H9 (cell line): ENCODE data around the gene DUOXA1. TPM values are rescaled to one million over a fixed set of nuclear protein-coding genes. Genes with fewer than 3 reads are reported as not detected.

Source experiments
- DNase-seq: peaks from one replicate; pipeline ENCODE4 v3.0.0-alpha.2; 2017
- H2AFZ ChIP-seq: one replicate; pipeline ENCODE4 v1.6.1; 2013; ENCODE audit warnings: mild to moderate bottlenecking, low read length, control low read depth, moderate library complexity
- H2AK5ac ChIP-seq: 2 replicates; pipeline ENCODE4 v1.6.1; 2013; ENCODE audit warnings: low read length, control low read depth, mixed read lengths; ENCODE audit not compliant: insufficient read length
- H2BK120ac ChIP-seq: one replicate; pipeline ENCODE4 v1.6.1; 2013; ENCODE audit warnings: low read depth, mild to moderate bottlenecking, low read length, control low read depth, inconsistent platforms; ENCODE audit not compliant: poor library complexity, severe bottlenecking
- H2BK12ac ChIP-seq: 2 replicates; pipeline ENCODE4 v1.6.1; 2013; ENCODE audit warnings: low read length, control low read depth, mixed read lengths, low read depth; ENCODE audit not compliant: insufficient read length
- H2BK15ac ChIP-seq: 2 replicates; pipeline ENCODE4 v1.6.1; 2013; ENCODE audit warnings: low read depth, low read length, control low read depth
- H2BK20ac ChIP-seq: one replicate; pipeline ENCODE4 v1.6.1; 2013; ENCODE audit warnings: low read depth, mild to moderate bottlenecking, low read length, control low read depth, inconsistent platforms; ENCODE audit not compliant: poor library complexity, severe bottlenecking
- H2BK5ac ChIP-seq: 2 replicates; pipeline ENCODE4 v1.6.1; 2013; ENCODE audit warnings: low read length, control low read depth, mixed read lengths; ENCODE audit not compliant: insufficient read length
- H3K14ac ChIP-seq: 2 replicates; pipeline ENCODE4 v1.6.1; 2013; ENCODE audit warnings: low read length, control low read depth; ENCODE audit not compliant: insufficient read depth
- H3K18ac ChIP-seq: 2 replicates; pipeline ENCODE4 v1.6.1; 2013; ENCODE audit warnings: low read depth, mild to moderate bottlenecking, mixed read lengths, low read length, control low read depth; ENCODE audit not compliant: insufficient read length
- H3K23ac ChIP-seq: 2 replicates; pipeline ENCODE4 v1.6.1; 2013; ENCODE audit warnings: low read length, control low read depth, mixed read lengths, low read depth; ENCODE audit not compliant: insufficient read length
- H3K23me2 ChIP-seq: 2 replicates; pipeline ENCODE4 v1.6.1; 2013; ENCODE audit warnings: low read depth, mild to moderate bottlenecking, mixed read lengths, low read length, control low read depth; ENCODE audit not compliant: insufficient read length, poor library complexity, severe bottlenecking
- H3K27ac ChIP-seq: 2 replicates; pipeline ENCODE4 v1.5.1; 2013; ENCODE audit warnings: low read length, control low read depth, mixed read lengths, low read depth; ENCODE audit not compliant: insufficient read length
- H3K27me3 ChIP-seq: 2 replicates; pipeline ENCODE4 v1.6.1; 2013; ENCODE audit warnings: low read length, control low read depth, inconsistent platforms; ENCODE audit not compliant: insufficient read depth
- H3K4ac ChIP-seq: 2 replicates; pipeline ENCODE4 v1.6.1; 2013; ENCODE audit warnings: low read depth, mild to moderate bottlenecking, control low read depth, inconsistent platforms, low read length, moderate library complexity
- H3K4me1 ChIP-seq: 2 replicates; pipeline ENCODE4 v1.6.1; 2013; ENCODE audit warnings: low read length, control low read depth, inconsistent platforms; ENCODE audit not compliant: insufficient read depth
- H3K4me2 ChIP-seq: 2 replicates; pipeline ENCODE4 v1.6.1; 2013; ENCODE audit warnings: low read length, control low read depth, mixed read lengths; ENCODE audit not compliant: insufficient read length, insufficient read depth
- H3K56ac ChIP-seq: 2 replicates; pipeline ENCODE4 v1.6.1; 2013; ENCODE audit warnings: low read depth, mild to moderate bottlenecking, mixed read lengths, low read length, control low read depth; ENCODE audit not compliant: insufficient read length
- H3K79me1 ChIP-seq: 2 replicates; pipeline ENCODE4 v1.6.1; 2013; ENCODE audit warnings: low read depth, mild to moderate bottlenecking, moderate library complexity, low read length, control low read depth, inconsistent platforms; ENCODE audit not compliant: insufficient read depth, poor library complexity, severe bottlenecking
- H3K79me2 ChIP-seq: 2 replicates; pipeline ENCODE4 v1.6.1; 2013; ENCODE audit warnings: low read length, control low read depth, inconsistent platforms; ENCODE audit not compliant: insufficient read depth
- H3K9ac ChIP-seq: 2 replicates; pipeline ENCODE4 v1.6.1; 2013; ENCODE audit warnings: low read length, control low read depth, mixed read lengths; ENCODE audit not compliant: insufficient read length; ENCODE audit errors: extremely low read depth
- H3K9me3 ChIP-seq: one replicate; pipeline ENCODE4 v1.6.1; 2013; ENCODE audit warnings: low read depth, low read length, inconsistent platforms; ENCODE audit not compliant: control insufficient read depth
- H3T11ph ChIP-seq: one replicate; pipeline ENCODE4 v1.6.1; 2013; ENCODE audit warnings: mild to moderate bottlenecking, low read length, control low read depth, inconsistent platforms
- H4K20me1 ChIP-seq: one replicate; pipeline ENCODE4 v1.6.1; 2013; ENCODE audit not compliant: control insufficient read depth, insufficient read length, insufficient read depth
- H4K5ac ChIP-seq: 2 replicates; pipeline ENCODE4 v1.6.1; 2013; ENCODE audit warnings: low read depth, mild to moderate bottlenecking, mixed read lengths, low read length, control low read depth; ENCODE audit not compliant: insufficient read length
- H4K8ac ChIP-seq: replicated peaks from 2 replicates; pipeline ENCODE4 v1.6.1; 2013; ENCODE audit warnings: low read length, control low read depth, mixed read lengths, low read depth; ENCODE audit not compliant: insufficient read length
- H4K91ac ChIP-seq: 2 replicates; pipeline ENCODE4 v1.6.1; 2013; ENCODE audit warnings: low read depth, mild to moderate bottlenecking, moderate library complexity, mixed read lengths, low read length, control low read depth; ENCODE audit not compliant: insufficient read length
- H3K27ac Mint-ChIP-seq, 3 experiments: 2 replicates in 2 of 3; 3 replicates in 1 of 3; pipeline ENCODE4 v1.8.0; 2020 to 2021; ENCODE audit warnings: mixed read lengths in 3 of 3, mild to moderate bottlenecking in 1 of 3, moderate library complexity in 1 of 3
- H3K27me3 Mint-ChIP-seq: 2 replicates; pipeline ENCODE4 v1.8.0; 2021; ENCODE audit warnings: low read depth, mild to moderate bottlenecking, moderate library complexity, mixed read lengths
- H3K36me3 Mint-ChIP-seq, 3 experiments: 2 replicates in 2 of 3; 3 replicates in 1 of 3; pipeline ENCODE4 v1.8.0; 2020 to 2021; ENCODE audit warnings: low read depth in 3 of 3, mixed read lengths in 3 of 3; ENCODE audit not compliant: insufficient read depth in 1 of 3
- H3K4me1 Mint-ChIP-seq, 2 experiments: 2 replicates each; pipeline ENCODE4 v1.8.0; 2020; ENCODE audit warnings: mixed read lengths in 2 of 2
- H3K4me3 Mint-ChIP-seq, 2 experiments: 2 replicates in 1 of 2; 3 replicates in 1 of 2; pipeline ENCODE4 v1.8.0; 2020 to 2021; ENCODE audit warnings: mild to moderate bottlenecking in 2 of 2, mixed read lengths in 2 of 2, moderate library complexity in 1 of 2
- H3K9me3 Mint-ChIP-seq, 2 experiments: 2 replicates in 1 of 2; 3 replicates in 1 of 2; pipeline ENCODE4 v1.8.0; 2020; ENCODE audit warnings: mild to moderate bottlenecking in 2 of 2, mixed read lengths in 2 of 2, moderate library complexity in 1 of 2
- WGBS: extraction: QIAGEN DNeasy Blood & Tissue Kit; methylation state at CpG from one replicate; pipeline ENCODE4 v1.1.7; 2013; ENCODE audit warnings: missing lambda C conversion rate, low lambda C conversion rate, mixed read lengths; ENCODE audit not compliant: insufficient read length; ENCODE audit errors: extremely low coverage; 5-methylcytosine and 5-hydroxymethylcytosine counted together
- total RNA-seq: library from RNA; stranded (reverse); gene quantifications from 2 replicates; pipeline ENCODE4 v1.2.1, GENCODE V29; 2021
- TF ChIP-seq, protein P1 (sequence below): fragments of 200-600 bp; sonication (generic); conservative IDR thresholded peaks from 3 replicates; pipeline ENCODE4 v1.8.0; 2021; ENCODE audit warnings: antibody characterized with exemption, mild to moderate bottlenecking

Gene DUOXA1
- total RNA-seq, 1 experiment from 2014 or later, result 1.2 TPM

DNA sequence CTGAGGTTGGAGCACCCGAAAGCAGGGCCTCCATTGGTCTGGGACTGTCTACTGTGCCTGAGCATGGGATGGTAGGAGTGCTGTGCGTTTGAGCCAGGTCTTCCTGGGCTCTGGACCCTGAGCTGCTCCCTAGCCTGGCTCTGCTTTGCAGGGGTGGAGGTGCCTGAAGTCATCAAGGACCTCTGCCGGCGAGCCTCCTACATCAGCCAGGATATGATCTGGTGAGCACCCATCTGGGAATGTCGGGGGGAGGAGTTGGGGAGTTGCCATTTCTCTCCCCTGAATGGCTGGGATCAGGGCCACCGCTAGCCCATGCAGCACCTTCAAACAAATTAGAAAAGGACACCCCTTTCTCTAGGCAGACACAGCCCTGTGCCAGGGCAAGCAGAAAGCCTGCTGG lies 20.8 kb upstream of the DUOXA1 start:
- Histone ChIP-seq H3K23ac (no peak overlapping the region), H3K27ac (no peak overlapping the region), H2BK12ac (no peak overlapping the region), H2AFZ (no peak overlapping the region), H2BK20ac (no peak overlapping the region), H3K56ac (no peak overlapping the region), H2BK5ac (no peak overlapping the region), H3K27me3 (no peaks in the 10 kb centered on the region), H4K20me1 (no peaks in the 10 kb centered on the region), H3K9me3 (no peaks in the 10 kb centered on the region), H2AK5ac (no peak overlapping the region), H3T11ph (no peak overlapping the region), H4K5ac (no peak overlapping the region), H4K8ac (no peak overlapping the region), H4K91ac (no peak overlapping the region), H3K4me2 (no peak overlapping the region), H3K14ac (0 out of 2 replicates have a peak overlapping the region, but pooled peaks have one; percentile 28), H3K18ac (peak overlapping the region; percentile 40), H3K79me1 (no peaks in the 10 kb centered on the region), H3K9ac (no peak overlapping the region), H3K79me2 (no peaks in the 10 kb centered on the region), H2BK15ac (no peak overlapping the region), H3K23me2 (no peaks in the 10 kb centered on the region), H3K4me1 (no peaks in the 10 kb centered on the region), H3K4ac (no peak overlapping the region), H2BK120ac (no peak overlapping the region)
- Mint-ChIP-seq H3K4me3 (no peak overlapping the region), H3K4me1 (peaks cover 5 to 7% of the 10 kb centered on the region in 2 experiments; a peak in 3 of 4 replicates), H3K27me3 (peaks cover 21% of the 10 kb centered on the region), H3K9me3 (no peaks in the 10 kb centered on the region), H3K36me3 (no peaks in the 10 kb centered on the region), H3K27ac (no peak overlapping the region)
- WGBS, result no CpG with 5 or more reads among the region's 6 CpGs
- no peak for DNase-seq
- TF ChIP-seq, protein P1, sequence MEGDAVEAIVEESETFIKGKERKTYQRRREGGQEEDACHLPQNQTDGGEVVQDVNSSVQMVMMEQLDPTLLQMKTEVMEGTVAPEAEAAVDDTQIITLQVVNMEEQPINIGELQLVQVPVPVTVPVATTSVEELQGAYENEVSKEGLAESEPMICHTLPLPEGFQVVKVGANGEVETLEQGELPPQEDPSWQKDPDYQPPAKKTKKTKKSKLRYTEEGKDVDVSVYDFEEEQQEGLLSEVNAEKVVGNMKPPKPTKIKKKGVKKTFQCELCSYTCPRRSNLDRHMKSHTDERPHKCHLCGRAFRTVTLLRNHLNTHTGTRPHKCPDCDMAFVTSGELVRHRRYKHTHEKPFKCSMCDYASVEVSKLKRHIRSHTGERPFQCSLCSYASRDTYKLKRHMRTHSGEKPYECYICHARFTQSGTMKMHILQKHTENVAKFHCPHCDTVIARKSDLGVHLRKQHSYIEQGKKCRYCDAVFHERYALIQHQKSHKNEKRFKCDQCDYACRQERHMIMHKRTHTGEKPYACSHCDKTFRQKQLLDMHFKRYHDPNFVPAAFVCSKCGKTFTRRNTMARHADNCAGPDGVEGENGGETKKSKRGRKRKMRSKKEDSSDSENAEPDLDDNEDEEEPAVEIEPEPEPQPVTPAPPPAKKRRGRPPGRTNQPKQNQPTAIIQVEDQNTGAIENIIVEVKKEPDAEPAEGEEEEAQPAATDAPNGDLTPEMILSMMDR, result no peak
